ENCODE measurements around the gene ZNF691. TPM values are rescaled to one million over a fixed set of nuclear protein-coding genes. Genes with fewer than 3 reads are reported as not detected.

The ZNF691 gene
- total RNA-seq, 1 experiment from 2014 or later, result 9.5 TPM

GRCh38 chr1:42817976-42818375 lies 28.4 kb upstream of the ZNF691 start:
- Mint-ChIP-seq H3K27ac (ENCODE audit: low read depth, unreplicated experiment) (no peak overlapping the region), H3K4me3 (ENCODE audit: unreplicated experiment) (peak overlapping the region; percentile 71), H3K27me3 (ENCODE audit: insufficient read depth, unreplicated experiment) (no peaks in the 10 kb centered on the region), H3K9me3 (ENCODE audit: unreplicated experiment) (no peaks in the 10 kb centered on the region), H3K4me1 (ENCODE audit: insufficient read depth, unreplicated experiment) (peaks cover 21% of the 10 kb centered on the region), H3K36me3 (ENCODE audit: insufficient read depth, unreplicated experiment) (peaks cover 10% of the 10 kb centered on the region)
- DNase-seq (ENCODE audit: unreplicated experiment), result no peak
- POLR2A ChIA-PET, result interaction anchor here (0.8 to 11.5 kb wide), 7 partner anchors 9 to 136 kb away, joined by 3 to 88 read pairs (median 4); partner anchors contain the start of genes C1orf50, P3H1, YBX1 and ZNF691
- CTCF ChIA-PET, result no interaction called here
- BruUV-seq (replicated peaks), result no TSS peak
- intact Hi-C loops (cut with micrococcal nuclease), result no loop called here
- TF ChIP-seq, protein P1, sequence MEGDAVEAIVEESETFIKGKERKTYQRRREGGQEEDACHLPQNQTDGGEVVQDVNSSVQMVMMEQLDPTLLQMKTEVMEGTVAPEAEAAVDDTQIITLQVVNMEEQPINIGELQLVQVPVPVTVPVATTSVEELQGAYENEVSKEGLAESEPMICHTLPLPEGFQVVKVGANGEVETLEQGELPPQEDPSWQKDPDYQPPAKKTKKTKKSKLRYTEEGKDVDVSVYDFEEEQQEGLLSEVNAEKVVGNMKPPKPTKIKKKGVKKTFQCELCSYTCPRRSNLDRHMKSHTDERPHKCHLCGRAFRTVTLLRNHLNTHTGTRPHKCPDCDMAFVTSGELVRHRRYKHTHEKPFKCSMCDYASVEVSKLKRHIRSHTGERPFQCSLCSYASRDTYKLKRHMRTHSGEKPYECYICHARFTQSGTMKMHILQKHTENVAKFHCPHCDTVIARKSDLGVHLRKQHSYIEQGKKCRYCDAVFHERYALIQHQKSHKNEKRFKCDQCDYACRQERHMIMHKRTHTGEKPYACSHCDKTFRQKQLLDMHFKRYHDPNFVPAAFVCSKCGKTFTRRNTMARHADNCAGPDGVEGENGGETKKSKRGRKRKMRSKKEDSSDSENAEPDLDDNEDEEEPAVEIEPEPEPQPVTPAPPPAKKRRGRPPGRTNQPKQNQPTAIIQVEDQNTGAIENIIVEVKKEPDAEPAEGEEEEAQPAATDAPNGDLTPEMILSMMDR (IDR thresholded peaks at IDR 0.05; ENCODE audit: unreplicated experiment), result no peak

DNA sequence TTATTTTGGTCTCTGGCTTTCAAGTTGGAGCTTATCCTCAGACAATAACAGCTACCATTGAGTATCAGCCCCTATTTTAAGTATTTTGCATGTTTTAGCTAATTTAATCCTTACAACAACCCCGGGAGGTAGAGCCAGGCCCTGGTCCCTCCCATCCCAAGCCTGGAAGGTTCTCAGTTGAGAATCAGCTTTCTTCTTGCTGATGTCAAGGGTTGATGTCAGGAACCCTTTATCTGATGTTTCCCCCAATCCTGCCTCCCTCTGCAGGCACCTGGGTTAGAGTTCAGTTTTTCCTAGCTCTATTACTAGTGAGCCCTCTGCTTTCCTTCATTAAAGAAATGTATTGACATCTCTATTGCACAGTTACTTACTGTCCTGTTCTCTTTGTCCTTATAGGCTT lies 25.6 kb upstream of the ZNF691 start:
- Mint-ChIP-seq H3K4me3 (ENCODE audit: unreplicated experiment) (no peak overlapping the region), H3K27me3 (ENCODE audit: insufficient read depth, unreplicated experiment) (no peaks in the 10 kb centered on the region), H3K4me1 (ENCODE audit: insufficient read depth, unreplicated experiment) (peaks cover 19% of the 10 kb centered on the region), H3K27ac (ENCODE audit: low read depth, unreplicated experiment) (no peak overlapping the region), H3K9me3 (ENCODE audit: unreplicated experiment) (no peaks in the 10 kb centered on the region), H3K36me3 (ENCODE audit: insufficient read depth, unreplicated experiment) (peaks cover 11% of the 10 kb centered on the region)
- intact Hi-C loops (cut with micrococcal nuclease), result no loop called here
- CTCF ChIA-PET, result interaction anchor here (1.7 kb wide), 1 partner anchor 26 kb away, joined by 6 read pairs; the partner anchor contains the start of gene ZNF691
- POLR2A ChIA-PET, result interaction anchor here (0.7 to 11.5 kb wide), 4 partner anchors 9 to 1149 kb away, joined by 3 to 88 read pairs (median 6); partner anchors contain the start of gene ZNF691
- TF ChIP-seq, protein P1 (IDR thresholded peaks at IDR 0.05; ENCODE audit: unreplicated experiment), result no peak
- no TSS peak for BruUV-seq (replicated peaks)
- DNase-seq (ENCODE audit: unreplicated experiment), result no peak

GRCh38 chr1:42821690-42822089 lies 24.7 kb upstream of the ZNF691 start:
- intact Hi-C loops (cut with micrococcal nuclease), result no loop called here
- BruUV-seq (replicated peaks), result no TSS peak
- no peak for DNase-seq (ENCODE audit: unreplicated experiment)
- ChIA-PET CTCF (interaction anchor here (1.7 kb wide), 1 partner anchor 25 kb away, joined by 6 read pairs; the partner anchor contains the start of gene ZNF691), POLR2A (interaction anchor here (0.6 to 11.5 kb wide), 3 partner anchors 8 to 209 kb away, joined by 3 to 88 read pairs (median 7); partner anchors contain the start of gene ZNF691)
- Mint-ChIP-seq H3K27ac (ENCODE audit: low read depth, unreplicated experiment) (no peak overlapping the region), H3K36me3 (ENCODE audit: insufficient read depth, unreplicated experiment) (peaks cover 9% of the 10 kb centered on the region), H3K4me1 (ENCODE audit: insufficient read depth, unreplicated experiment) (peaks cover 11% of the 10 kb centered on the region), H3K27me3 (ENCODE audit: insufficient read depth, unreplicated experiment) (no peaks in the 10 kb centered on the region), H3K9me3 (ENCODE audit: unreplicated experiment) (no peaks in the 10 kb centered on the region), H3K4me3 (ENCODE audit: unreplicated experiment) (no peak overlapping the region)
- TF ChIP-seq, protein P1 (IDR thresholded peaks at IDR 0.05; ENCODE audit: unreplicated experiment), result no peak

DNA sequence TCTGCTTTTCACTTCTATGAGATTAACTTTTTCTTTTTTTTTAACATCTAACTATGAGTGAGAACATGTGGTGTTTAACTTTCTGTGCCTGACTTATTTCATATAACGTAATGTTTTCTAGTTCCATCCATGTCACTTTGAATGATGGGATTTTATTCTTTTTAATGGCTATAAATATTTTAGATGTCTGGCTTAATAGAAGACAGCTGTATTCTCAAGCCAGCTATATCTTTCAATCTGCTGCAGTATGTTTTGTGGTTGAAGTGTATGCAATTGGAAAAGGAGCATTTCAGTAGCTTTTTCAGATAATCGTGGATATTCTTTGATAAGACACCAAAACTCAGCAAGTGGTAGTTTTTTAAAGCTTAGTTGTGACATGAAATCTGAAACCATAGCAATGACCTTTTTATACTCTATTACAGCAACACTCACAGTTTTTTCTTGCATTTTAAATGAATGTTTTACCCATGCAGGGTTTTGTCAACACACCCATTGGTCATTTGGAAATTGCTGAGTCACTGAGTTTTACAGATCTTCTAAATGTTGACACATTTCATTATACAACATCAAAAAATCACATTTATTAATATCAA lies 23.5 kb upstream of the ZNF691 start:
- Mint-ChIP-seq H3K4me3 (ENCODE audit: unreplicated experiment) (no peak overlapping the region), H3K27ac (ENCODE audit: low read depth, unreplicated experiment) (no peak overlapping the region), H3K4me1 (ENCODE audit: insufficient read depth, unreplicated experiment) (peaks cover 11% of the 10 kb centered on the region), H3K27me3 (ENCODE audit: insufficient read depth, unreplicated experiment) (no peaks in the 10 kb centered on the region), H3K9me3 (ENCODE audit: unreplicated experiment) (no peaks in the 10 kb centered on the region), H3K36me3 (ENCODE audit: insufficient read depth, unreplicated experiment) (peaks cover 5% of the 10 kb centered on the region)
- TF ChIP-seq, protein P1 (IDR thresholded peaks at IDR 0.05; ENCODE audit: unreplicated experiment), result no peak
- intact Hi-C loops (cut with micrococcal nuclease), result no loop called here
- POLR2A ChIA-PET, result interaction anchor here (11.5 kb wide), 1 partner anchor 23 kb away, joined by 88 read pairs; the partner anchor contains the start of gene ZNF691
- CTCF ChIA-PET, result interaction anchor here (0.6 kb wide), 1 partner anchor 9 kb away, joined by 5 read pairs; no protein-coding TSS in a partner anchor
- DNase-seq (ENCODE audit: unreplicated experiment), result peak; percentile 27
- no TSS peak for BruUV-seq (replicated peaks)
